Endothelial cell of umbilical vein (primary cell): ENCODE data around the gene LRRC56. TPM values are rescaled to one million over a fixed set of nuclear protein-coding genes. Genes with fewer than 3 reads are reported as not detected.

ENCODE experiments used
- BruUV-seq: library from RNA; stranded (reverse); fragments of 400-500 nt; replicated peaks from 2 replicates; lab custom pipeline; 2021; lab: Mats Ljungman, UMichigan
- CTCF ChIA-PET: fragments of 300-600, 350-600 bp; sonication (Branson Sonifier 250); formaldehyde crosslinking; loops from one replicate; lab custom pipeline; 2021; ENCODE audit warnings: antibody characterized with exemption, inconsistent platforms; lab: Charles Lee
- POLR2A ChIA-PET: fragments of 300-600, 350-600 bp; sonication (Branson Sonifier 250); formaldehyde crosslinking; loops from one replicate; lab custom pipeline; 2021; ENCODE audit warnings: antibody characterized with exemption, inconsistent platforms; lab: Charles Lee
- DNase-seq: peaks from one replicate; pipeline ENCODE4 v3.0.0-alpha.2; 2011; ENCODE audit warnings: low read depth, low spot score
- FAIRE-seq: peaks from 2 replicates; lab custom pipeline; 2011; peaks lifted over from hg19 to GRCh38; lab: Jason Lieb, UNC
- H2AFZ ChIP-seq: 2 replicates; pipeline ENCODE4 v1.6.0; 2012; ENCODE audit warnings: low read depth, low read length, control low read depth, inconsistent platforms
- H3K27ac ChIP-seq: 2 replicates; pipeline ENCODE4 v1.5.1; 2011; ENCODE audit warnings: low read depth, mild to moderate bottlenecking, control low read depth, low read length, moderate library complexity; ENCODE audit not compliant: insufficient read depth
- H3K27me3 ChIP-seq, 2 experiments: 2 replicates each; pipeline versions ENCODE4 v1.6.0 to v1.6.1; 2011; ENCODE audit warnings: low read length in 2 of 2, mixed read lengths in 1 of 2; ENCODE audit not compliant: control insufficient read depth in 2 of 2, insufficient read depth in 2 of 2
- H3K36me3 ChIP-seq, 2 experiments: 2 replicates in 1 of 2; 3 replicates in 1 of 2; pipeline ENCODE4 v1.5.1; 2011; ENCODE audit warnings: low read length in 2 of 2, mild to moderate bottlenecking in 1 of 2, moderate library complexity in 1 of 2; ENCODE audit not compliant: control insufficient read depth in 2 of 2, insufficient read depth in 2 of 2; ENCODE audit errors: extremely low read depth in 1 of 2
- H3K4me1 ChIP-seq: 3 replicates; pipeline ENCODE4 v1.5.1; 2011; ENCODE audit warnings: mild to moderate bottlenecking, low read length; ENCODE audit not compliant: control insufficient read depth, insufficient read depth; ENCODE audit errors: extremely low read depth
- H3K4me2 ChIP-seq: 2 replicates; pipeline ENCODE4 v1.6.1; 2011; ENCODE audit warnings: low read length, control low read depth, mixed read lengths; ENCODE audit not compliant: insufficient read depth
- H3K4me3 ChIP-seq, 3 experiments: fragments of 200-600 bp in 1 of 3; sonication (generic), shearing (Covaris generic) in 1 of 3; replicated peaks in 1 of 3; 2 replicates each; pipeline ENCODE4 v1.5.1; 2011 to 2016; ENCODE audit warnings: control low read depth in 3 of 3, low read length in 3 of 3, mild to moderate bottlenecking in 2 of 3, inconsistent platforms in 1 of 3, low read depth in 1 of 3, moderate library complexity in 1 of 3; ENCODE audit not compliant: insufficient read depth in 1 of 3
- H3K79me2 ChIP-seq: 2 replicates; pipeline ENCODE4 v1.6.0; 2012; ENCODE audit warnings: low read length, inconsistent platforms; ENCODE audit not compliant: control insufficient read depth, insufficient read depth
- H3K9ac ChIP-seq: replicated peaks from 2 replicates; pipeline ENCODE3; 2011; ENCODE audit warnings: low read length, control low read depth; ENCODE audit not compliant: insufficient read depth; ENCODE audit errors: extremely low read depth
- H3K9me1 ChIP-seq: replicated peaks from 3 replicates; pipeline ENCODE4 v1.6.0; 2011; ENCODE audit warnings: mild to moderate bottlenecking, low read length; ENCODE audit not compliant: control insufficient read depth, insufficient read depth; ENCODE audit errors: extremely low read depth
- H3K9me3 ChIP-seq: replicated peaks from 2 replicates; pipeline ENCODE4 v1.5.1; 2012; ENCODE audit warnings: low read length, inconsistent platforms; ENCODE audit not compliant: control insufficient read depth, insufficient read depth
- H4K20me1 ChIP-seq: replicated peaks from 2 replicates; pipeline ENCODE3; 2011; ENCODE audit warnings: mild to moderate bottlenecking, low read length; ENCODE audit not compliant: control insufficient read depth, insufficient read depth; ENCODE audit errors: extremely low read depth
- JUN ChIP-seq: IDR thresholded peaks from 2 replicates; pipeline ENCODE4 v1.6.1; 2011; ENCODE audit warnings: borderline replicate concordance, low read depth; ENCODE audit not compliant: insufficient read length, insufficient read depth
- POLR2A ChIP-seq: IDR thresholded peaks from 2 replicates; pipeline ENCODE4 v1.6.1; 2012; ENCODE audit warnings: low read depth, mild to moderate bottlenecking, control low read depth, low read length
- POLR2AphosphoS5 ChIP-seq: IDR thresholded peaks from 2 replicates; pipeline ENCODE4 v1.6.1; 2012; ENCODE audit warnings: low read depth, mild to moderate bottlenecking, control low read depth, low read length, moderate library complexity; ENCODE audit not compliant: insufficient read depth
- dilution Hi-C: fragments of 300-500 bp; cut with MboI; formaldehyde crosslinking; loops from one replicate; pipeline ENCODE4 v1.15.0; 2019; ENCODE audit warnings: low sequenced_read_pairs; ENCODE audit not compliant: extremely low pct_ligation_motif_present
- intact Hi-C: fragments of 100-400 bp; cut with micrococcal nuclease; formaldehyde crosslinking; loops from one replicate; pipeline ENCODE4 v1.10.0; 2022
- polyA plus RNA-seq, 4 experiments: library from polyadenylated mRNA; depleted of rRNA in 3 of 4; stranded (reverse) in 3 of 4; unstranded in 1 of 4; fragments of >200 nt; gene quantifications; 2 replicates each; pipeline versions ENCODE4 v1.2.1 to v1.2.3, GENCODE V29; 2011 to 2012; ENCODE audit warnings: missing spikeins in 1 of 4
- total RNA-seq: library from RNA; stranded (reverse); gene quantifications from 2 replicates; pipeline ENCODE4 v1.2.3, GENCODE V29; 2021
- TF ChIP-seq, protein P1 (sequence below): IDR thresholded peaks from 2 replicates; pipeline ENCODE4 v1.6.1; 2011; ENCODE audit not compliant: insufficient read depth, insufficient read length

Gene LRRC56
- total and polyA plus RNA-seq, 2 donors (not counting 3 experiments of a cell fraction or from before 2014, with no cell fraction given) = 0.47 to 0.55 TPM

DNA sequence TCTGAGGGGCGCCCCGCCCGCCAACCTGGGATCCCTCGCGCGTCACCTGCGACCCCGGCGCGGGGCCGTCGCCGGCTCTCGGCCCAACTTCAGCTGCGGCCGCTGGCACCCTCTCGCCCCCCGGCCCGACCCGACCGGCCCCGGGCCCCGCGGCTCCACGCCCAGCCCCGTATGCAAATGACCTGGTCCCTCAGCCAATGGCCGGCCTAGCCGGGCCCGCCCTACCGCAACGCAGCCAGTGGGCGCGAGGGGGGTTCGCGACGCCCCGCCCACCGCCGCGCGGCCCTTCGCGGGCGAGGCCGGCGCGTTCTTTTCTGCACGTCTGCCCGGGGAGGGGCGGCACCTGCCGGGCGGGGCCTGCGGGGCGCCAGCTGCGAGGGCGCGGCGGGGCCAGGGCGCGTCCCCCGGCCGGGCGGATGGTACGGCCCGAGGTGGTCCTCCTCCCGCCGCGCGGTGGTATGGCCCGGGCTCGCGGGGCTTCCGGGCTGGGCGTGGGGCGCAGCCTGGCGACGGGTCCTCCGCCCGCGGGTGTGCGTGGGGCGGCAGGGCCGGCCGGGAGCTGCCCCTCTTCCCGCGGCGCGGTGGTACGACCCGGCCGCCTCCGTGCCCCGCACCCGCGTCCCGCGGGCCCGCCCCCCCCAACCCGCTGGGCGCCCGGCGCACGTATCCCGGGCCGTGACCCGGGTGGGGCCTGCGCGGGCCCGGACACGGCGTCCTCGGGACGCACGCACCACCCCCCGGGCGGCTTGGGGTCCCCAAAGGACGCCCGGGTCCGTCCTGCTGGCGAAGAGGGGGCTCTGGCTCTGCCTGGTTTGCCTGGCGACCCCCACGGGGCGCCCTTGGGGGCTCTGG lies 31.2 kb downstream of the LRRC56 start:
- H3K4me2 ChIP-seq = peak overlapping the region; percentile 71
- FAIRE-seq (peak; percentile 92), DNase-seq (peak; percentile 93)
- peak overlapping the region; percentile 32 for H3K27ac ChIP-seq
- peaks cover 0 to 2% of the 10 kb centered on the region in 2 experiments for H3K36me3 ChIP-seq
- H3K9me3 ChIP-seq = no peaks in the 10 kb centered on the region
- dilution Hi-C loops = no loop called here
- POLR2A ChIA-PET = interaction anchor here (0.7 kb wide), 1 partner anchor 47 kb away, joined by 3 read pairs; no protein-coding TSS in a partner anchor
- H2AFZ ChIP-seq = peak overlapping the region; percentile 85
- H3K4me3 ChIP-seq = peak overlapping the region; percentile 53 to 62 (median 60)
- no peaks in the 10 kb centered on the region for H3K9me1 ChIP-seq
- CTCF ChIA-PET = interaction anchor here (1.8 kb wide), 1 partner anchor 14 kb away, joined by 6 read pairs; no protein-coding TSS in a partner anchor
- peak overlapping the region; percentile 71 for H3K9ac ChIP-seq
- no peaks in the 10 kb centered on the region for H4K20me1 ChIP-seq
- peaks cover 11% of the 10 kb centered on the region for H3K4me1 ChIP-seq
- BruUV-seq = TSS peak; percentile 52
- TF ChIP-seq POLR2AphosphoS5 (peak; percentile 92), POLR2A (peak; percentile 63), JUN (no peak)
- H3K27me3 ChIP-seq = no peaks in the 10 kb centered on the region
- H3K79me2 ChIP-seq = no peaks in the 10 kb centered on the region
- intact Hi-C loops = no loop called here

DNA sequence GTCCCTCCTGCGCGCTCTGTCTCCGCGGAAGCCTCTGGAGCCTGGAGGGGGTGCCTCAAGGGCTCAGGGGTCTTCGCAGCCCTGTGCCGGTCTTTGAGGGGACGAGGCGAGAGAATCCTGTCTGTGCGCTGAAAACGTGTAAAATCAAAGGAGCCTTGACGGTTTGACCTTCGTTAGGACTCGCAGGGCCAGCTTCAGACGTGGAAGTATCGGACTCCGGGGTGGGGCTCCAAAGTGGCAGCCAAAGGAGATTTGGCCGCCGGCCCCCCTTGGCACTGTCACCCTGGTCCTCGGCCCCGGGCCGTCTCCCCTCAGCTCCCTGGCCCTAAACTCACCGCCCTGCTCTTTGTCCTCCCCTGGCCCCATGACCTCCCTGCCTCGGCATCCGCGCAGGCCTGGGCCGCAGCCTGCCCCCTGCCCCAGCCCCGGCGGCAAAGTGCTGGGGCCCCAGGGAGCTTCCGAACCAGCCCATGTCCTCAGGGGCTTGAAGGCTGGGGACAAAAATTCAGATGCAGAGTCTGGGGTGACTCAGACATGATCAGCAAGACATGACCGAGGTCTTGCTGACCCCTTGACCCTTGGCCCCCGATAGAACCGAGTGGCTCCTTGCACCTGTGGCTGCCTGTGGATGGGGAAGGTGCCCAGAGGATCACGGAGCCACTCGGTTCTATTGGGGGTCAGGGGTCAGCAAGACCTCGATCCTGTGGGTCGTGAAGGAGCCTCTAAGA lies 32.0 kb downstream of the LRRC56 start:
- FAIRE-seq = no peak
- ChIA-PET CTCF (interaction anchor here (1.8 kb wide), 1 partner anchor 14 kb away, joined by 6 read pairs; no protein-coding TSS in a partner anchor), POLR2A (no interaction called here)
- Histone ChIP-seq H3K4me1 (peaks cover 11% of the 10 kb centered on the region), H2AFZ (peak overlapping the region; percentile 79), H3K9ac (peak overlapping the region; percentile 71), H3K27ac (peak overlapping the region; percentile 32), H3K27me3 (peaks cover under 1 to 2% of the 10 kb centered on the region in 2 experiments), H3K4me3 (peak overlapping the region; percentile 36 to 62 (median 60)), H3K36me3 (no peaks in the 10 kb centered on the region), H3K79me2 (no peaks in the 10 kb centered on the region), H3K9me1 (no peaks in the 10 kb centered on the region), H3K9me3 (no peaks in the 10 kb centered on the region), H3K4me2 (peak overlapping the region; percentile 71), H4K20me1 (no peaks in the 10 kb centered on the region)
- BruUV-seq = no TSS peak
- dilution Hi-C loops = no loop called here
- DNase-seq = no peak
- intact Hi-C loops = no loop called here
- TF ChIP-seq, protein P1, sequence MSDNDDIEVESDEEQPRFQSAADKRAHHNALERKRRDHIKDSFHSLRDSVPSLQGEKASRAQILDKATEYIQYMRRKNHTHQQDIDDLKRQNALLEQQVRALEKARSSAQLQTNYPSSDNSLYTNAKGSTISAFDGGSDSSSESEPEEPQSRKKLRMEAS = no peak
